HepG2 (cell line): ENCODE results near the gene CD58. TPM values are rescaled to one million over a fixed set of nuclear protein-coding genes. Genes with fewer than 3 reads are reported as not detected.

Source experiments
- CCDC6 ChIP-seq: sonication (generic); formaldehyde crosslinking; IDR thresholded peaks from 2 replicates; pipeline ENCODE4 v1.8.1; 2022; ENCODE audit warnings: mild to moderate bottlenecking, missing genetic modification reagents, moderate library complexity
- DMAP1 ChIP-seq: IDR thresholded peaks from 2 replicates; pipeline ENCODE4 v1.6.1; 2016
- HNRNPK ChIP-seq: fragments of 200-400 bp; formaldehyde crosslinking; IDR thresholded peaks from 2 replicates; pipeline ENCODE4 v1.6.1; 2018; ENCODE audit warnings: low read length, low read depth, moderate library complexity, mild to moderate bottlenecking; ENCODE audit not compliant: poor library complexity, severe bottlenecking
- ISL2 ChIP-seq: sonication (generic); formaldehyde crosslinking; IDR thresholded peaks from 2 replicates; pipeline ENCODE4 v1.5.0; 2020; ENCODE audit warnings: missing genetic modification reagents
- KLF15 ChIP-seq: sonication (generic); formaldehyde crosslinking; IDR thresholded peaks from 2 replicates; pipeline ENCODE4 v1.8.1; 2023; ENCODE audit warnings: borderline replicate concordance, mild to moderate bottlenecking, inconsistent platforms, missing genetic modification reagents, mixed read lengths
- MAF1 ChIP-seq: sonication (generic); formaldehyde crosslinking; IDR thresholded peaks from 2 replicates; pipeline ENCODE4 v1.5.0; 2020; ENCODE audit warnings: missing genetic modification reagents, borderline replicate concordance
- MIXL1 ChIP-seq: IDR thresholded peaks from 2 replicates; pipeline ENCODE4 v1.6.1; 2016
- RBAK ChIP-seq: sonication (generic); formaldehyde crosslinking; IDR thresholded peaks from 2 replicates; pipeline ENCODE4 v1.5.1; 2020; ENCODE audit warnings: mild to moderate bottlenecking, missing genetic modification reagents
- TEAD2 ChIP-seq: sonication (generic); formaldehyde crosslinking; IDR thresholded peaks from 2 replicates; pipeline ENCODE4 v1.9.0; 2021; ENCODE audit warnings: missing genetic modification reagents
- ZNF432 ChIP-seq: sonication (generic); formaldehyde crosslinking; IDR thresholded peaks from 2 replicates; pipeline ENCODE4 v1.5.0; 2020; ENCODE audit warnings: missing genetic modification reagents, mild to moderate bottlenecking, borderline replicate concordance
- ZNF543 ChIP-seq: sonication (generic); formaldehyde crosslinking; IDR thresholded peaks from 2 replicates; pipeline ENCODE4 v1.4.0; 2020; ENCODE audit warnings: mild to moderate bottlenecking, missing genetic modification reagents
- ZNF616 ChIP-seq: sonication (generic); formaldehyde crosslinking; IDR thresholded peaks from 2 replicates; pipeline ENCODE4 v1.5.0; 2020; ENCODE audit warnings: low read depth, mild to moderate bottlenecking, missing genetic modification reagents
- polyA plus RNA-seq, 8 experiments: library from polyadenylated mRNA; depleted of rRNA in 3 of 8; stranded (reverse) in 7 of 8; unstranded in 1 of 8; fragments of >200 nt; fragmentation: Illumina TruSeq in 4 of 8; extraction: Trizol in 4 of 8; gene quantifications; 2 replicates each; pipeline versions ENCODE4 v1.2.1 to v1.2.3, GENCODE V29; 2011 to 2016; ENCODE audit warnings: low read depth in 4 of 8, missing spikeins in 1 of 8, mixed read lengths in 1 of 8; ENCODE audit not compliant: insufficient read depth in 1 of 8
- total RNA-seq, 5 experiments: library from RNA; depleted of rRNA; stranded (reverse); fragments of >200 nt; fragmentation: Illumina TruSeq; extraction: Trizol; gene quantifications; 2 replicates each; pipeline ENCODE4 v1.2.3, GENCODE V29; 2016; ENCODE audit warnings: low read depth in 1 of 5
- TF ChIP-seq, protein P1 (sequence below): IDR thresholded peaks from 2 replicates; pipeline ENCODE4 v1.6.1; 2016; ENCODE audit warnings: control low read depth
- TF ChIP-seq, protein P2 (sequence below): sonication (generic); formaldehyde crosslinking; conservative IDR thresholded peaks from 2 replicates; pipeline ENCODE4 v1.4.0; 2020; ENCODE audit warnings: missing genetic modification reagents
- TF ChIP-seq, protein P3 (sequence below): sonication (generic); formaldehyde crosslinking; IDR thresholded peaks from 2 replicates; pipeline ENCODE4 v1.5.1; 2020; ENCODE audit warnings: mild to moderate bottlenecking, moderate library complexity, missing genetic modification reagents
- TF ChIP-seq, protein P4 (sequence below): sonication (generic); formaldehyde crosslinking; IDR thresholded peaks from 2 replicates; pipeline ENCODE4; 2020; ENCODE audit warnings: missing genetic modification reagents, mild to moderate bottlenecking, borderline replicate concordance
- TF ChIP-seq, protein P5 (sequence below): sonication (generic); formaldehyde crosslinking; IDR thresholded peaks from 2 replicates; pipeline ENCODE4 v1.4.0; 2020; ENCODE audit warnings: missing genetic modification reagents

CD58 gene
- total and polyA plus RNA-seq, 2 of the 13 experiments (the other 11 are each of a cell fraction or from before 2014, with no cell fraction given), result 9.4 to 13.5 TPM

DNA sequence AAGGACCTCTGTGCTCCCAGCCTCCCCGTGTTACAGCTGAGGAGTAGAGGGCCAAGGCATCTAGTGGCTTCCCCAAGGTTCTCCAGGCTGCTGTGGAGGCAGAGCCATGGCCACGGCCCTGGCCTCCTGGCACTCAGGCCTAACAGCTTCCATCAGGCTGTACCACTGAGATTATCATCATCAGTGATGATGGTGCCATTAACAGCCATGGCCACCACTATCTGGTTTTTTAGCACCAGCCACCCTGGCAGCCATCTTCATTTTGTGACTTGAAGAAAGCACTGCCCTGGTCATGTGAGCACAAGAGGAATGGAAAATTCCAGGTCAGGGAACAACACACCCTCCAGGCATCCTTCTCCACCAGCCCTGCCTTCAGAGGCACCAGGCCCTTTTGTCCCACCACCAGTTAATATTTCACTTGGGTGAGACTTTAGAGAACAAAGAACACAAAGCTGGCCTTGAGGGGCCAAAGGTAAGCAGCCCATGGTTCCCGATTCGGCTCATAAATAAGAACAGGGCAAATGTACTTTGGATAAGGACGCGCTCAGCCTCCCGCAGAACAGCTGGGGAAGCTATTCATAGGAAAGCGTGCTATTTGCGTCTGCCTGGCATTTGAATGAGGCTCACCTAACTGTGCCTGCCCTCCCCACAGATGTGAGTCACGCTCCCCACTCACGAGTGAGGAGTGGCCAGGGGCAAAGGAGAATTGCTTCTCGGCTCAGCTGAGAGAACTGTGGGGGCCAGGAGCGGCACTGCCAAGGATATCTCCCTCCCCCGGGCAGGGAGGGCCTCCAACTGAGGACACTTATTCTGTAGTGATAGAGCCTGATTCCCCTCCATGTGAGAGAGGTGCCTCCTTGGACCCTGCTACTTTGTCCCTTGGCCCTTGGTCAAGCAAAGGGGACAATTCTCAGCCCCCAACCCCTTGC is 95.6 kb downstream of the CD58 start (continued):
- TF ChIP-seq, protein P1, sequence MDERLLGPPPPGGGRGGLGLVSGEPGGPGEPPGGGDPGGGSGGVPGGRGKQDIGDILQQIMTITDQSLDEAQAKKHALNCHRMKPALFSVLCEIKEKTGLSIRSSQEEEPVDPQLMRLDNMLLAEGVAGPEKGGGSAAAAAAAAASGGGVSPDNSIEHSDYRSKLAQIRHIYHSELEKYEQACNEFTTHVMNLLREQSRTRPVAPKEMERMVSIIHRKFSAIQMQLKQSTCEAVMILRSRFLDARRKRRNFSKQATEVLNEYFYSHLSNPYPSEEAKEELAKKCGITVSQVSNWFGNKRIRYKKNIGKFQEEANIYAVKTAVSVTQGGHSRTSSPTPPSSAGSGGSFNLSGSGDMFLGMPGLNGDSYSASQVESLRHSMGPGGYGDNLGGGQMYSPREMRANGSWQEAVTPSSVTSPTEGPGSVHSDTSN (CRISPR knock-in tag), result no peak
- peak; percentile 72 for TF ChIP-seq DMAP1
- no peak for TF ChIP-seq KLF15 (CRISPR knock-in tag)
- TF ChIP-seq, protein P2, sequence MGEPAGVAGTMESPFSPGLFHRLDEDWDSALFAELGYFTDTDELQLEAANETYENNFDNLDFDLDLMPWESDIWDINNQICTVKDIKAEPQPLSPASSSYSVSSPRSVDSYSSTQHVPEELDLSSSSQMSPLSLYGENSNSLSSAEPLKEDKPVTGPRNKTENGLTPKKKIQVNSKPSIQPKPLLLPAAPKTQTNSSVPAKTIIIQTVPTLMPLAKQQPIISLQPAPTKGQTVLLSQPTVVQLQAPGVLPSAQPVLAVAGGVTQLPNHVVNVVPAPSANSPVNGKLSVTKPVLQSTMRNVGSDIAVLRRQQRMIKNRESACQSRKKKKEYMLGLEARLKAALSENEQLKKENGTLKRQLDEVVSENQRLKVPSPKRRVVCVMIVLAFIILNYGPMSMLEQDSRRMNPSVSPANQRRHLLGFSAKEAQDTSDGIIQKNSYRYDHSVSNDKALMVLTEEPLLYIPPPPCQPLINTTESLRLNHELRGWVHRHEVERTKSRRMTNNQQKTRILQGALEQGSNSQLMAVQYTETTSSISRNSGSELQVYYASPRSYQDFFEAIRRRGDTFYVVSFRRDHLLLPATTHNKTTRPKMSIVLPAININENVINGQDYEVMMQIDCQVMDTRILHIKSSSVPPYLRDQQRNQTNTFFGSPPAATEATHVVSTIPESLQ (CRISPR knock-in tag), result no peak
- TF ChIP-seq, protein P3, sequence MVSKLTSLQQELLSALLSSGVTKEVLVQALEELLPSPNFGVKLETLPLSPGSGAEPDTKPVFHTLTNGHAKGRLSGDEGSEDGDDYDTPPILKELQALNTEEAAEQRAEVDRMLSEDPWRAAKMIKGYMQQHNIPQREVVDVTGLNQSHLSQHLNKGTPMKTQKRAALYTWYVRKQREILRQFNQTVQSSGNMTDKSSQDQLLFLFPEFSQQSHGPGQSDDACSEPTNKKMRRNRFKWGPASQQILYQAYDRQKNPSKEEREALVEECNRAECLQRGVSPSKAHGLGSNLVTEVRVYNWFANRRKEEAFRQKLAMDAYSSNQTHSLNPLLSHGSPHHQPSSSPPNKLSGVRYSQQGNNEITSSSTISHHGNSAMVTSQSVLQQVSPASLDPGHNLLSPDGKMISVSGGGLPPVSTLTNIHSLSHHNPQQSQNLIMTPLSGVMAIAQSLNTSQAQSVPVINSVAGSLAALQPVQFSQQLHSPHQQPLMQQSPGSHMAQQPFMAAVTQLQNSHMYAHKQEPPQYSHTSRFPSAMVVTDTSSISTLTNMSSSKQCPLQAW (CRISPR knock-in tag), result peak; percentile 100
- TF ChIP-seq, protein P4, sequence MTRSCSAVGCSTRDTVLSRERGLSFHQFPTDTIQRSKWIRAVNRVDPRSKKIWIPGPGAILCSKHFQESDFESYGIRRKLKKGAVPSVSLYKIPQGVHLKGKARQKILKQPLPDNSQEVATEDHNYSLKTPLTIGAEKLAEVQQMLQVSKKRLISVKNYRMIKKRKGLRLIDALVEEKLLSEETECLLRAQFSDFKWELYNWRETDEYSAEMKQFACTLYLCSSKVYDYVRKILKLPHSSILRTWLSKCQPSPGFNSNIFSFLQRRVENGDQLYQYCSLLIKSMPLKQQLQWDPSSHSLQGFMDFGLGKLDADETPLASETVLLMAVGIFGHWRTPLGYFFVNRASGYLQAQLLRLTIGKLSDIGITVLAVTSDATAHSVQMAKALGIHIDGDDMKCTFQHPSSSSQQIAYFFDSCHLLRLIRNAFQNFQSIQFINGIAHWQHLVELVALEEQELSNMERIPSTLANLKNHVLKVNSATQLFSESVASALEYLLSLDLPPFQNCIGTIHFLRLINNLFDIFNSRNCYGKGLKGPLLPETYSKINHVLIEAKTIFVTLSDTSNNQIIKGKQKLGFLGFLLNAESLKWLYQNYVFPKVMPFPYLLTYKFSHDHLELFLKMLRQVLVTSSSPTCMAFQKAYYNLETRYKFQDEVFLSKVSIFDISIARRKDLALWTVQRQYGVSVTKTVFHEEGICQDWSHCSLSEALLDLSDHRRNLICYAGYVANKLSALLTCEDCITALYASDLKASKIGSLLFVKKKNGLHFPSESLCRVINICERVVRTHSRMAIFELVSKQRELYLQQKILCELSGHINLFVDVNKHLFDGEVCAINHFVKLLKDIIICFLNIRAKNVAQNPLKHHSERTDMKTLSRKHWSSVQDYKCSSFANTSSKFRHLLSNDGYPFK (CRISPR knock-in tag), result no peak; the same call in 1 of the 2 replicates
- no peak for TF ChIP-seq ZNF616 (CRISPR knock-in tag)
- no peak for TF ChIP-seq TEAD2 (CRISPR knock-in tag)
- TF ChIP-seq, protein P5, sequence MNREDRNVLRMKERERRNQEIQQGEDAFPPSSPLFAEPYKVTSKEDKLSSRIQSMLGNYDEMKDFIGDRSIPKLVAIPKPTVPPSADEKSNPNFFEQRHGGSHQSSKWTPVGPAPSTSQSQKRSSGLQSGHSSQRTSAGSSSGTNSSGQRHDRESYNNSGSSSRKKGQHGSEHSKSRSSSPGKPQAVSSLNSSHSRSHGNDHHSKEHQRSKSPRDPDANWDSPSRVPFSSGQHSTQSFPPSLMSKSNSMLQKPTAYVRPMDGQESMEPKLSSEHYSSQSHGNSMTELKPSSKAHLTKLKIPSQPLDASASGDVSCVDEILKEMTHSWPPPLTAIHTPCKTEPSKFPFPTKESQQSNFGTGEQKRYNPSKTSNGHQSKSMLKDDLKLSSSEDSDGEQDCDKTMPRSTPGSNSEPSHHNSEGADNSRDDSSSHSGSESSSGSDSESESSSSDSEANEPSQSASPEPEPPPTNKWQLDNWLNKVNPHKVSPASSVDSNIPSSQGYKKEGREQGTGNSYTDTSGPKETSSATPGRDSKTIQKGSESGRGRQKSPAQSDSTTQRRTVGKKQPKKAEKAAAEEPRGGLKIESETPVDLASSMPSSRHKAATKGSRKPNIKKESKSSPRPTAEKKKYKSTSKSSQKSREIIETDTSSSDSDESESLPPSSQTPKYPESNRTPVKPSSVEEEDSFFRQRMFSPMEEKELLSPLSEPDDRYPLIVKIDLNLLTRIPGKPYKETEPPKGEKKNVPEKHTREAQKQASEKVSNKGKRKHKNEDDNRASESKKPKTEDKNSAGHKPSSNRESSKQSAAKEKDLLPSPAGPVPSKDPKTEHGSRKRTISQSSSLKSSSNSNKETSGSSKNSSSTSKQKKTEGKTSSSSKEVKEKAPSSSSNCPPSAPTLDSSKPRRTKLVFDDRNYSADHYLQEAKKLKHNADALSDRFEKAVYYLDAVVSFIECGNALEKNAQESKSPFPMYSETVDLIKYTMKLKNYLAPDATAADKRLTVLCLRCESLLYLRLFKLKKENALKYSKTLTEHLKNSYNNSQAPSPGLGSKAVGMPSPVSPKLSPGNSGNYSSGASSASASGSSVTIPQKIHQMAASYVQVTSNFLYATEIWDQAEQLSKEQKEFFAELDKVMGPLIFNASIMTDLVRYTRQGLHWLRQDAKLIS (CRISPR knock-in tag), result 0 out of 2 replicates have a peak, but pooled peaks have one; percentile 48
- TF ChIP-seq MAF1, result no peak
- TF ChIP-seq RBAK, result 0 out of 2 replicates have a peak, but pooled peaks have one; percentile 45
- peak; percentile 81 for TF ChIP-seq ISL2 (CRISPR knock-in tag)
- peak; percentile 87 for TF ChIP-seq MIXL1 (CRISPR knock-in tag)
- no peak for TF ChIP-seq HNRNPK
- TF ChIP-seq CCDC6 (CRISPR knock-in tag), result no peak
- TF ChIP-seq ZNF543 (CRISPR knock-in tag), result peak; percentile 62; the same call in 1 of the 2 replicates
- TF ChIP-seq ZNF432 (CRISPR knock-in tag), result no peak
